OCI-LY3 (cell line): Measurements from ENCODE around the gene ENPP1.

Experiments used
- EZH2phosphoT487 ChIP-seq: fragments of 200-600 bp; shearing (Covaris generic); IDR thresholded peaks from 2 replicates; pipeline ENCODE4 v1.6.1; 2018; ENCODE audit warnings: antibody characterized with exemption, mixed run types, low read depth
- TF ChIP-seq, protein P1 (sequence below): fragments of 200-600, 300-600 bp; sonication (generic); IDR thresholded peaks from 2 replicates; pipeline ENCODE4 v1.5.1; 2014; ENCODE audit warnings: antibody characterized with exemption, low read length, low read depth

DNA sequence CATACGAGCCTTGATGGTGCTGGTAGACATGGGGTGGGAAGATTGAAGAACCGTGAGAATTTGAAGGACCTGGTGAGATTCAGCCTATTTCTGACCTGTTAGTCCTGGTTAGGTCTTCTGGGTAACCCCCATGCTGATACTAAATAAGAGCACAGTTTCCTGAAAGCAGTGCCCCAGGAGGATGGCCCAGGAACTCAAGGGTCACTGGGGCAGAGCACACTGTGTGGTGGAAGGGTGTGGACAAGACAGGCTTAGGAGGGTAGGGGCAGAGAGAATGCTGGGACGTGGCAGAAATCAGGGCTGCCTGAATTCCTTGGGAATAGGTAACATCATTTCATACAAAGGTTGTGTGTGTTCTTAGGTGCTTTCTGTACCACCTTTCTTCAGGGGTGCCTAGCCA, 31.9 kb upstream of the ENPP1 start:
- TF ChIP-seq, protein P1, sequence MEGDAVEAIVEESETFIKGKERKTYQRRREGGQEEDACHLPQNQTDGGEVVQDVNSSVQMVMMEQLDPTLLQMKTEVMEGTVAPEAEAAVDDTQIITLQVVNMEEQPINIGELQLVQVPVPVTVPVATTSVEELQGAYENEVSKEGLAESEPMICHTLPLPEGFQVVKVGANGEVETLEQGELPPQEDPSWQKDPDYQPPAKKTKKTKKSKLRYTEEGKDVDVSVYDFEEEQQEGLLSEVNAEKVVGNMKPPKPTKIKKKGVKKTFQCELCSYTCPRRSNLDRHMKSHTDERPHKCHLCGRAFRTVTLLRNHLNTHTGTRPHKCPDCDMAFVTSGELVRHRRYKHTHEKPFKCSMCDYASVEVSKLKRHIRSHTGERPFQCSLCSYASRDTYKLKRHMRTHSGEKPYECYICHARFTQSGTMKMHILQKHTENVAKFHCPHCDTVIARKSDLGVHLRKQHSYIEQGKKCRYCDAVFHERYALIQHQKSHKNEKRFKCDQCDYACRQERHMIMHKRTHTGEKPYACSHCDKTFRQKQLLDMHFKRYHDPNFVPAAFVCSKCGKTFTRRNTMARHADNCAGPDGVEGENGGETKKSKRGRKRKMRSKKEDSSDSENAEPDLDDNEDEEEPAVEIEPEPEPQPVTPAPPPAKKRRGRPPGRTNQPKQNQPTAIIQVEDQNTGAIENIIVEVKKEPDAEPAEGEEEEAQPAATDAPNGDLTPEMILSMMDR = no peak
- no peak for TF ChIP-seq EZH2phosphoT487
